NCI-H1436 treated with DMSO at 0.1 percent for 48 hours (cell line): ENCODE results near the gene MEP1B.
"Not testable (repeated sequence)": the region's sequence is repeated elsewhere in the genome, so short reads cannot be mapped to it uniquely, and the experiment has no call there.

Experiments used
- DNase-seq: peaks from one replicate; lab custom pipeline; 2025; lab: John Stamatoyannopoulos, UW

Gene MEP1B

GRCh38 chr18:32189790-32190189 is at the start of gene MEP1B:
TSS of gene MEP1B (plus strand) at chr18:32190039. CDS start at chr18:32190071, 32 bp downstream.
- no peak for DNase-seq

- DNase-seq: no peak
Measured at GRCh38 chr18:32148185-32148870, 41.5 kb upstream of the MEP1B start.

- DNase-seq: no peak
Measured at GRCh38 chr18:32152705-32153448, 37.0 kb upstream of the MEP1B start.

- no peak for DNase-seq
Measured at GRCh38 chr18:32156855-32157254, 33.0 kb upstream of the MEP1B start.

- no peak for DNase-seq
Measured at GRCh38 chr18:32157580-32157979, 32.3 kb upstream of the MEP1B start.

- DNase-seq: peak; percentile 76
Measured at GRCh38 chr18:32158108-32158624, 31.7 kb upstream of the MEP1B start.

- DNase-seq: not testable (repeated sequence)
Measured at GRCh38 chr18:32158631-32159030, 31.2 kb upstream of the MEP1B start.

GRCh38 chr18:32160547-32160946 is 29.3 kb upstream of the MEP1B start:
- DNase-seq: no peak

GRCh38 chr18:32167980-32168730 is 21.7 kb upstream of the MEP1B start:
- no peak for DNase-seq

- DNase-seq: no peak
Measured at GRCh38 chr18:32173654-32174053, 16.2 kb upstream of the MEP1B start.

GRCh38 chr18:32174719-32175118 is 15.1 kb upstream of the MEP1B start:
- DNase-seq: no peak

- no peak for DNase-seq
Measured at GRCh38 chr18:32175265-32175664, 14.6 kb upstream of the MEP1B start.

- not testable (repeated sequence) for DNase-seq
Measured at GRCh38 chr18:32176745-32177144, 13.1 kb upstream of the MEP1B start.

- DNase-seq: no peak
Measured at GRCh38 chr18:32177530-32177929, 12.3 kb upstream of the MEP1B start.

- DNase-seq: no peak
Measured at GRCh38 chr18:32183503-32183902, 6.3 kb upstream of the MEP1B start.

- no peak for DNase-seq
Measured at GRCh38 chr18:32190209-32190608, 370 bp downstream of the MEP1B start.

- DNase-seq: no peak
Measured at GRCh38 chr18:32195881-32196815, 6.3 kb downstream of the MEP1B start.

- no peak for DNase-seq
Measured at GRCh38 chr18:32200766-32201165, 10.9 kb downstream of the MEP1B start.

GRCh38 chr18:32201948-32202672 is 12.3 kb downstream of the MEP1B start:
- DNase-seq: no peak

GRCh38 chr18:32208023-32208422 is 18.2 kb downstream of the MEP1B start:
- no peak for DNase-seq

GRCh38 chr18:32208577-32208976 is 18.7 kb downstream of the MEP1B start:
- DNase-seq: no peak
